DND-41 (cell line): ENCODE data around the gene C9orf153.

Source experiments
- ATAC-seq: fragments of 200-7000 bp; cut with Tn5 transposase; 3 replicates; pipeline ENCODE4 v1.9.1; 2021; ENCODE audit warnings: low read depth; ENCODE audit not compliant: insufficient read depth
- DNase-seq: peaks from one replicate; pipeline ENCODE4 v3.0.0-alpha.2; 2020
- H2AFZ ChIP-seq: 2 replicates; pipeline ENCODE4 v1.6.0; 2012; ENCODE audit warnings: low read depth, low read length
- H3K27ac ChIP-seq: 2 replicates; pipeline ENCODE4 v1.5.1; 2012; ENCODE audit warnings: low read length, inconsistent platforms
- H3K27me3 ChIP-seq: fragments of 200-600 bp; sonication (generic); 2 replicates; pipeline ENCODE4 v1.6.0; 2012; ENCODE audit warnings: low read length, mild to moderate bottlenecking, inconsistent platforms; ENCODE audit not compliant: insufficient read depth, poor library complexity
- H3K36me3 ChIP-seq: 2 replicates; pipeline ENCODE4 v1.5.1; 2012; ENCODE audit warnings: low read length, inconsistent platforms; ENCODE audit not compliant: insufficient read depth
- H3K4me1 ChIP-seq: 2 replicates; pipeline ENCODE4 v1.5.1; 2012; ENCODE audit warnings: mild to moderate bottlenecking, low read length; ENCODE audit not compliant: insufficient read depth
- H3K4me2 ChIP-seq: 2 replicates; pipeline ENCODE4 v1.6.0; 2012; ENCODE audit warnings: mild to moderate bottlenecking, moderate library complexity, low read length, inconsistent platforms; ENCODE audit not compliant: insufficient read depth
- H3K4me3 ChIP-seq, 2 experiments: fragments of 200-600 bp in 1 of 2; shearing (Covaris generic) in 1 of 2; 2 replicates each; pipeline ENCODE4 v1.5.1; 2012 to 2016; ENCODE audit warnings: inconsistent platforms in 2 of 2, low read length in 2 of 2, mild to moderate bottlenecking in 2 of 2, low read depth in 1 of 2, moderate library complexity in 1 of 2
- H3K79me2 ChIP-seq: 2 replicates; pipeline ENCODE4 v1.6.0; 2012; ENCODE audit warnings: low read length, inconsistent platforms; ENCODE audit not compliant: insufficient read depth
- H3K9ac ChIP-seq: 2 replicates; pipeline ENCODE4 v1.6.0; 2012; ENCODE audit warnings: low read depth, mild to moderate bottlenecking, inconsistent platforms, low read length, moderate library complexity
- H3K9me3 ChIP-seq: 2 replicates; pipeline ENCODE4 v1.5.1; 2012; ENCODE audit warnings: low read length, moderate library complexity, mild to moderate bottlenecking, inconsistent platforms; ENCODE audit not compliant: insufficient read depth, severe bottlenecking
- H4K20me1 ChIP-seq: 2 replicates; pipeline ENCODE4 v1.6.0; 2012; ENCODE audit warnings: low read length; ENCODE audit not compliant: insufficient read depth
- EZH2 ChIP-seq: IDR thresholded peaks from 3 replicates; pipeline ENCODE4 v1.6.1; 2012; ENCODE audit warnings: borderline replicate concordance, low read depth, mild to moderate bottlenecking, moderate library complexity, low read length, inconsistent platforms; ENCODE audit not compliant: severe bottlenecking
- TF ChIP-seq, protein P1 (sequence below): IDR thresholded peaks from 2 replicates; pipeline ENCODE4 v1.5.1; 2012; ENCODE audit warnings: borderline replicate concordance, low read length, moderate library complexity, mild to moderate bottlenecking; ENCODE audit not compliant: poor library complexity, severe bottlenecking; ENCODE audit errors: extremely low read depth

The C9orf153 gene

GRCh38 chr9:86230858-86231257 is 28.6 kb downstream of the C9orf153 start:
- Histone ChIP-seq H3K4me2 (no peak overlapping the region), H4K20me1 (no peaks in the 10 kb centered on the region), H3K9me3 (no peaks in the 10 kb centered on the region), H2AFZ (no peak overlapping the region; the same call in 1 of the 2 replicates), H3K9ac (no peak overlapping the region), H3K4me3 (no peak overlapping the region), H3K27ac (no peak overlapping the region), H3K79me2 (no peaks in the 10 kb centered on the region), H3K27me3 (no peaks in the 10 kb centered on the region), H3K4me1 (no peaks in the 10 kb centered on the region), H3K36me3 (no peaks in the 10 kb centered on the region)
- TF ChIP-seq, protein P1, sequence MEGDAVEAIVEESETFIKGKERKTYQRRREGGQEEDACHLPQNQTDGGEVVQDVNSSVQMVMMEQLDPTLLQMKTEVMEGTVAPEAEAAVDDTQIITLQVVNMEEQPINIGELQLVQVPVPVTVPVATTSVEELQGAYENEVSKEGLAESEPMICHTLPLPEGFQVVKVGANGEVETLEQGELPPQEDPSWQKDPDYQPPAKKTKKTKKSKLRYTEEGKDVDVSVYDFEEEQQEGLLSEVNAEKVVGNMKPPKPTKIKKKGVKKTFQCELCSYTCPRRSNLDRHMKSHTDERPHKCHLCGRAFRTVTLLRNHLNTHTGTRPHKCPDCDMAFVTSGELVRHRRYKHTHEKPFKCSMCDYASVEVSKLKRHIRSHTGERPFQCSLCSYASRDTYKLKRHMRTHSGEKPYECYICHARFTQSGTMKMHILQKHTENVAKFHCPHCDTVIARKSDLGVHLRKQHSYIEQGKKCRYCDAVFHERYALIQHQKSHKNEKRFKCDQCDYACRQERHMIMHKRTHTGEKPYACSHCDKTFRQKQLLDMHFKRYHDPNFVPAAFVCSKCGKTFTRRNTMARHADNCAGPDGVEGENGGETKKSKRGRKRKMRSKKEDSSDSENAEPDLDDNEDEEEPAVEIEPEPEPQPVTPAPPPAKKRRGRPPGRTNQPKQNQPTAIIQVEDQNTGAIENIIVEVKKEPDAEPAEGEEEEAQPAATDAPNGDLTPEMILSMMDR = no peak
- TF ChIP-seq EZH2 = no peak
- DNase-seq = no peak
- no peak for ATAC-seq

GRCh38 chr9:86222667-86223066 is 36.8 kb downstream of the C9orf153 start:
- TF ChIP-seq EZH2 = no peak
- TF ChIP-seq, protein P1 = no peak
- H3K27ac ChIP-seq = no peak overlapping the region
- no peaks in the 10 kb centered on the region for H3K9me3 ChIP-seq
- H4K20me1 ChIP-seq = no peaks in the 10 kb centered on the region
- ATAC-seq (no peak), DNase-seq (no peak)
- H3K4me1 ChIP-seq = no peaks in the 10 kb centered on the region
- no peaks in the 10 kb centered on the region for H3K36me3 ChIP-seq
- no peak overlapping the region for H3K9ac ChIP-seq
- H3K4me3 ChIP-seq = no peak overlapping the region
- no peak overlapping the region for H2AFZ ChIP-seq
- no peak overlapping the region for H3K4me2 ChIP-seq
- H3K27me3 ChIP-seq = no peaks in the 10 kb centered on the region
- H3K79me2 ChIP-seq = no peaks in the 10 kb centered on the region

GRCh38 chr9:86219606-86220005 is 39.9 kb downstream of the C9orf153 start:
- no peaks in the 10 kb centered on the region for H3K79me2 ChIP-seq
- H4K20me1 ChIP-seq = no peaks in the 10 kb centered on the region
- no peak overlapping the region for H3K4me2 ChIP-seq
- H3K4me1 ChIP-seq = no peaks in the 10 kb centered on the region
- H3K9me3 ChIP-seq = no peaks in the 10 kb centered on the region
- H3K27ac ChIP-seq = no peak overlapping the region
- H3K27me3 ChIP-seq = no peaks in the 10 kb centered on the region
- no peaks in the 10 kb centered on the region for H3K36me3 ChIP-seq
- DNase-seq = no peak
- TF ChIP-seq EZH2 = no peak
- ATAC-seq = no peak
- no peak overlapping the region for H2AFZ ChIP-seq
- no peak overlapping the region for H3K9ac ChIP-seq
- no peak overlapping the region for H3K4me3 ChIP-seq

DNA sequence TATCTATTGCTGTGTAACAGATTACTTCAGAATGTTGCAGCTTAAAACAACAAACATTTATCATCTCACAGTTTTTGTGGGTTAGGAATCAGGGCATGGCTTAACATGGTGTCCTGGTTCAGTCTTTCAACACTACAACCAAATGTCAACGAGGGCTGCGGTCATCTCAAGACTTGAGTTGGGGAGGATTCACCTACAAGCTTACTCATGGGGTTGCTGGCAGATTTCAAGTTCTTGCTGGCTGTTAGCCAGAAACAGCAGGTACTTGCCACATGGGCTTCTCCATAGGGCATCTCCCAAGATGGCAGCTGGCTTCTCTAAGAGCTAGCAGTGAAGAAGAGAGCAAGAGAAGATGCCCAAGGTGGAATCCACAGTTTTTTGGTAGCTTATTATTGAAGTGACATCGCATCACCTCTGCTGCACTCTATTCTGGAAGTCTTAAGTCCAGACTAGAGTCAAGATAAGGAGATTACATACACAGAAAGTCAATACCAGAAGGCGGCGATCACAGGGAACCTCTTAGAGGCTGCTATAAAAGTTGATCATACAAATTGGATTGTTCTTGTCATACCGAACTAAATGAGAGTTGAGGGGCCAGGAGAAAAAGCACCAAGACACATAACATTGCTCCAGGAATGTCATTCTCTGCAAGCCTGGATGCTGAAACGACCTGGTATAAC is 42.2 kb downstream of the C9orf153 start:
- ATAC-seq (no peak), DNase-seq (no peak)
- Histone ChIP-seq H3K9ac (no peak overlapping the region), H3K9me3 (no peaks in the 10 kb centered on the region), H3K27ac (no peak overlapping the region), H3K4me2 (no peak overlapping the region), H4K20me1 (no peaks in the 10 kb centered on the region), H3K4me1 (no peaks in the 10 kb centered on the region), H3K79me2 (no peaks in the 10 kb centered on the region), H3K27me3 (no peaks in the 10 kb centered on the region), H3K36me3 (no peaks in the 10 kb centered on the region), H3K4me3 (no peak overlapping the region), H2AFZ (no peak overlapping the region)
- TF ChIP-seq EZH2 = no peak
- TF ChIP-seq, protein P1 = no peak
